HCT116 (cell line): ENCODE data around the gene DCP1B.

Experiments used
- CTCF ChIP-seq, 3 experiments: fragments of 200-600 bp in 1 of 3; sonication (generic) in 1 of 3; IDR thresholded peaks in 2 of 3; conservative IDR thresholded peaks in 1 of 3; 2 replicates each; pipeline ENCODE4 v1.5.1; 2012 to 2017; ENCODE audit warnings: low read depth in 2 of 3, low read length in 2 of 3, antibody characterized with exemption in 1 of 3, borderline replicate concordance in 1 of 3, control low read depth in 1 of 3, mild to moderate bottlenecking in 1 of 3, mixed read lengths in 1 of 3, mixed run types in 1 of 3, moderate library complexity in 1 of 3; ENCODE audit not compliant: insufficient read depth in 1 of 3
- EZH2 ChIP-seq: fragments of 200-600 bp; sonication (generic); IDR thresholded peaks from 2 replicates; pipeline ENCODE4 v1.6.1; 2017; ENCODE audit warnings: antibody characterized with exemption, mixed run types
- MAX ChIP-seq: IDR thresholded peaks from 2 replicates; pipeline ENCODE4 v1.6.1; 2012
- RAD21 ChIP-seq: IDR thresholded peaks from 2 replicates; pipeline ENCODE4 v1.6.1; 2012; ENCODE audit warnings: low read depth, mild to moderate bottlenecking
- SP1 ChIP-seq: IDR thresholded peaks from 2 replicates; pipeline ENCODE4 v1.6.1; 2012; ENCODE audit warnings: low read depth

DNA sequence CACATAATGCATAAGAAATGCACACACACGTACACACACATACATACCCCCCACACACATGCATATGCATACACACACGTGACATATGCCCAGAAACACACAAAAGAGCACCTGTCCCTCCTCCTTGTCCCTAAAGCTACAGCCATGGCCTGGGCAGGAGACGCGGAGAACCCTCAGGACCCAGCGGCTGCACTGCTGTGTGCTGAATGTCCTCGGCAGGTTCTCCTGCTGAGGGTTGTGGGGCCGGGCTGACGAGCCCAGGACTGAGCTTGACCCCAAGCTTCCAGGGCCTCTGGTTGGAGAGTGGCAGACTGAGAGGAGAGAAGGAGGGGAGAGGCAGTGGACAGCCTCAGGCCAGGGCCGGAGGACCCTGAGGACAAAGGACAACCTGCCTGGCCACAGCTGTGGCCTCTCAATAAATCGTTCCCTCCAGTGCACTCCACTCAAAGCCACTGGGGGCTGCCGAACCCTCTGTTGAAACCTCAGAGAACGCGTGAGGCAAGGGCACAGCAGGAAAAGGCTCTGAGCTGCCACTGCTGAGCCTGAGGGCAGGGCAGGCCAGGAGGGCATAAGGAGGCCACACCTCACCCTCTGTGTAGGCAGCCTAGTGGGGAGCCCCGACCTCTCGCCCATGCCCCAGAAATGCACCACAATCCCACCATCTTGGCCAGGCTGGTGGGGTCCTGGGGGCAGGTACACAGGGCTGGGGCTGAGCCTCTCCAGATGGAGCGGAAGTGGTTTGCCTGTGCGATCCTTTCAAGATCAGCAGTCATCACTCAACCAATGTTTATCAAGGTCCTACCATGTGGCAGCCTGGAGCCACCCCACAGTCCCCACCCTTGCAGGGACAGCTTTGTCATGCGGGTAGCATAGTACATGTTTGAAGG lies 88.9 kb downstream of the DCP1B start:
- TF ChIP-seq CTCF (IDR thresholded peaks at IDR 0.05 in 2 of 3, conservative IDR thresholded peaks at IDR 0.05 in 1 of 3; ENCODE audit: borderline replicate concordance in 1 of 3, insufficient read depth in 1 of 3, low read depth in 2 of 3, low read length in 2 of 3) (no peak), RAD21 (no peak), SP1 (no peak), EZH2 (no peak), MAX (no peak)
